NCI-H1092 (cell line): Measurements from ENCODE around the gene SETBP1.

Experiments
- DNase-seq: peaks from one replicate; lab custom pipeline; 2025; lab: John Stamatoyannopoulos, UW

SETBP1 gene

GRCh38 chr18:44841752-44842587 is 161.3 kb downstream of the SETBP1 start:
- DNase-seq: no peak

- no peak for DNase-seq
Observed at GRCh38 chr18:44842588-44843412, 162.1 kb downstream of the SETBP1 start.

- DNase-seq: no peak
Observed at GRCh38 chr18:44844486-44844885, 163.8 kb downstream of the SETBP1 start.

GRCh38 chr18:44846450-44846849 is 165.8 kb downstream of the SETBP1 start:
- DNase-seq: no peak

- DNase-seq: peak; percentile 32
Observed at GRCh38 chr18:44848644-44849335, 168.1 kb downstream of the SETBP1 start.

- DNase-seq: no peak
Observed at GRCh38 chr18:44849361-44849760, 168.7 kb downstream of the SETBP1 start.

GRCh38 chr18:44850001-44850400 is 169.3 kb downstream of the SETBP1 start:
- no peak for DNase-seq

GRCh38 chr18:44851856-44852621 is 171.4 kb downstream of the SETBP1 start:
- peak; percentile 79 for DNase-seq

GRCh38 chr18:44852818-44853217 is 172.1 kb downstream of the SETBP1 start:
- peak; percentile 94 for DNase-seq

- DNase-seq: no peak
Observed at GRCh38 chr18:44853430-44853829, 172.7 kb downstream of the SETBP1 start.

- no peak for DNase-seq
Observed at GRCh38 chr18:44855681-44856080, 175.0 kb downstream of the SETBP1 start.

GRCh38 chr18:44856157-44856556 is 175.5 kb downstream of the SETBP1 start:
- no peak for DNase-seq

- peak; percentile 17 for DNase-seq
Observed at GRCh38 chr18:44857081-44857480, 176.4 kb downstream of the SETBP1 start.

- no peak for DNase-seq
Observed at GRCh38 chr18:44857744-44858491, 177.2 kb downstream of the SETBP1 start.

GRCh38 chr18:44859263-44859662 is 178.6 kb downstream of the SETBP1 start:
- DNase-seq: no peak

- peak; percentile 44 for DNase-seq
Observed at GRCh38 chr18:44859751-44860439, 179.2 kb downstream of the SETBP1 start.

GRCh38 chr18:44862112-44862511 is 181.4 kb downstream of the SETBP1 start:
- no peak for DNase-seq

GRCh38 chr18:44866103-44866502 is 185.4 kb downstream of the SETBP1 start:
- no peak for DNase-seq

GRCh38 chr18:44869533-44869932 is 188.8 kb downstream of the SETBP1 start:
- no peak for DNase-seq
